ENCODE results near the gene DCUN1D1.

The DCUN1D1 gene

GRCh38 chr3:182889948-182890629 lies 90.2 kb downstream of the DCUN1D1 start:
- DNase-seq: no peak
